HG02840 (cell line): Measurements from ENCODE around the gene FBL.
"Not testable (repeated sequence)": the region's sequence is repeated elsewhere in the genome, so short reads cannot be mapped to it uniquely, and the experiment has no call there.

Source experiments
- ATAC-seq: cut with Tn5 transposase; IDR thresholded peaks from one replicate; pipeline ENCODE4 v1.9.1; 2021; ENCODE audit warnings: mild to moderate bottlenecking, moderate library complexity, moderate number of reproducible peaks; ENCODE audit not compliant: unreplicated experiment, low FRiP score

Gene FBL

GRCh38 chr19:39877982-39878381 lies 31.8 kb upstream of the FBL start:
- ATAC-seq: not testable (repeated sequence)

- not testable (repeated sequence) for ATAC-seq
Observed at GRCh38 chr19:39877488-39877887, 31.3 kb upstream of the FBL start.

GRCh38 chr19:39876486-39876885 lies 30.3 kb upstream of the FBL start:
- not testable (repeated sequence) for ATAC-seq

GRCh38 chr19:39875401-39875864 lies 29.3 kb upstream of the FBL start:
- ATAC-seq: not testable (repeated sequence)

- ATAC-seq: no peak
Observed at GRCh38 chr19:39874404-39874803, 28.2 kb upstream of the FBL start.

GRCh38 chr19:39873385-39873784 lies 27.2 kb upstream of the FBL start:
- ATAC-seq: no peak

- ATAC-seq: no peak
Observed at GRCh38 chr19:39871886-39872866, 26.0 kb upstream of the FBL start.

GRCh38 chr19:39871362-39871761 lies 25.2 kb upstream of the FBL start:
- no peak for ATAC-seq

- no peak for ATAC-seq
Observed at GRCh38 chr19:39870171-39870971, 24.2 kb upstream of the FBL start.

GRCh38 chr19:39867952-39868351 lies 21.8 kb upstream of the FBL start:
- no peak for ATAC-seq

- ATAC-seq: no peak
Observed at GRCh38 chr19:39867133-39867532, 21.0 kb upstream of the FBL start.

- no peak for ATAC-seq
Observed at GRCh38 chr19:39865953-39866352, 19.8 kb upstream of the FBL start.

- ATAC-seq: no peak
Observed at GRCh38 chr19:39865186-39865585, 19.0 kb upstream of the FBL start.

GRCh38 chr19:39864118-39864517 lies 17.9 kb upstream of the FBL start:
- ATAC-seq: no peak

- ATAC-seq: no peak
Observed at GRCh38 chr19:39858541-39858940, 12.4 kb upstream of the FBL start.

- no peak for ATAC-seq
Observed at GRCh38 chr19:39852882-39853281, 6.7 kb upstream of the FBL start.

GRCh38 chr19:39850892-39851291 lies 4.7 kb upstream of the FBL start:
- no peak for ATAC-seq

GRCh38 chr19:39848392-39848791 lies 2.2 kb upstream of the FBL start:
- ATAC-seq: no peak

GRCh38 chr19:39847525-39847924 lies 1.3 kb upstream of the FBL start:
- ATAC-seq: no peak

- ATAC-seq: no peak
Observed at GRCh38 chr19:39846678-39847486, 703 bp upstream of the FBL start.

GRCh38 chr19:39845584-39845932 lies 621 bp downstream of the FBL start:
- no peak for ATAC-seq
